Stimulated activated CD4-positive, alpha-beta T cell treated with anti-CD3 and anti-CD28 coated beads, Interleukin-4, amount 100 ng/mL, for 24 hours (primary cell): Measurements from ENCODE around the gene CBFA2T3.

Experiments used
- DNase-seq: peaks from one replicate; pipeline ENCODE4 v3.0.0-alpha.2; 2020

Gene CBFA2T3

GRCh38 chr16:88830783-88831182 lies 146.2 kb downstream of the CBFA2T3 start:
- no peak for DNase-seq

- DNase-seq = no peak
Measured at GRCh38 chr16:88830258-88830657, 146.7 kb downstream of the CBFA2T3 start.

GRCh38 chr16:88828711-88829110 lies 148.3 kb downstream of the CBFA2T3 start:
- no peak for DNase-seq

GRCh38 chr16:88827727-88828126 lies 149.3 kb downstream of the CBFA2T3 start:
- no peak for DNase-seq

GRCh38 chr16:88826070-88826840 lies 150.8 kb downstream of the CBFA2T3 start:
- no peak for DNase-seq

GRCh38 chr16:88825146-88825545 lies 151.9 kb downstream of the CBFA2T3 start:
- DNase-seq = no peak
